Measurements from ENCODE around the gene PLEKHA5.

The PLEKHA5 gene

GRCh38 chr12:19130224-19131024 lies 891 bp downstream of the PLEKHA5 start:
- Histone ChIP-seq H3K4me3 (ENCODE audit: low read depth, low read length) (peak overlapping the region; percentile 87), H3K27me3 (replicated peaks) (no peaks in the 10 kb centered on the region), H3K27ac (peak overlapping the region; percentile 58), H3K36me3 (replicated peaks) (no peaks in the 10 kb centered on the region)
- TF ChIP-seq CTCF (IDR thresholded peaks at IDR 0.05; ENCODE audit: low read depth, low read length, missing control alignments), result peak; percentile 3
- no peak for DNase-seq
- in situ Hi-C loops (cut with HindIII; ENCODE audit: low pct_ligation_motif_present, low sequenced_read_pairs), result no loop called here

- H3K36me3 ChIP-seq (replicated peaks), result no peaks in the 10 kb centered on the region
- in situ Hi-C loops (cut with HindIII; ENCODE audit: low pct_ligation_motif_present, low sequenced_read_pairs), result no loop called here
- H3K27me3 ChIP-seq (replicated peaks), result no peaks in the 10 kb centered on the region
- TF ChIP-seq CTCF (IDR thresholded peaks at IDR 0.05; ENCODE audit: low read depth, low read length, missing control alignments), result no peak
- H3K27ac ChIP-seq, result peak overlapping the region; percentile 58
- peak overlapping the region; percentile 87 for H3K4me3 ChIP-seq (ENCODE audit: low read depth, low read length)
- DNase-seq, result no peak
Measured at GRCh38 chr12:19131025-19131444, 1.5 kb downstream of the PLEKHA5 start.

- no peak overlapping the region for H3K27ac ChIP-seq
Measured at GRCh38 chr12:19138551-19138950, 9.0 kb downstream of the PLEKHA5 start.

GRCh38 chr12:19138956-19139355 lies 9.4 kb downstream of the PLEKHA5 start:
- in situ Hi-C loops (cut with HindIII; ENCODE audit: low pct_ligation_motif_present, low sequenced_read_pairs), result no loop called here
- no peak for DNase-seq
- no peak overlapping the region for H3K27ac ChIP-seq
- H3K27me3 ChIP-seq (replicated peaks), result no peaks in the 10 kb centered on the region
- H3K4me3 ChIP-seq (ENCODE audit: low read depth, low read length), result no peak overlapping the region
- H3K36me3 ChIP-seq (replicated peaks), result no peaks in the 10 kb centered on the region
- TF ChIP-seq CTCF (IDR thresholded peaks at IDR 0.05; ENCODE audit: low read depth, low read length, missing control alignments), result no peak

More at GRCh38 chr12:19138551-19138950, 9.0 kb downstream of the PLEKHA5 start:
- Histone ChIP-seq H3K36me3 (replicated peaks) (no peaks in the 10 kb centered on the region), H3K4me3 (ENCODE audit: low read depth, low read length) (no peak overlapping the region), H3K27me3 (replicated peaks) (no peaks in the 10 kb centered on the region)
- DNase-seq, result peak; percentile 26
- in situ Hi-C loops (cut with HindIII; ENCODE audit: low pct_ligation_motif_present, low sequenced_read_pairs), result no loop called here
- TF ChIP-seq CTCF (IDR thresholded peaks at IDR 0.05; ENCODE audit: low read depth, low read length, missing control alignments), result no peak

- no peak overlapping the region for H3K4me3 ChIP-seq (ENCODE audit: low read depth, low read length)
- in situ Hi-C loops (cut with HindIII; ENCODE audit: low pct_ligation_motif_present, low sequenced_read_pairs), result no loop called here
- H3K27ac ChIP-seq, result peak overlapping the region; percentile 20
- no peaks in the 10 kb centered on the region for H3K36me3 ChIP-seq (replicated peaks)
- TF ChIP-seq CTCF (IDR thresholded peaks at IDR 0.05; ENCODE audit: low read depth, low read length, missing control alignments), result no peak
- H3K27me3 ChIP-seq (replicated peaks), result no peaks in the 10 kb centered on the region
- DNase-seq, result peak; percentile 39
Measured at GRCh38 chr12:19139615-19140194, 10.2 kb downstream of the PLEKHA5 start.
